Fibroblast of mammary gland (primary cell): ENCODE measurements around the gene AVPR1B.
A peak's percentile ranks its signal among the peaks of the same experiment; 100 is the strongest.

Experiments
- DNase-seq: peaks from one replicate; pipeline ENCODE4 v3.0.0-alpha.2; 2010; ENCODE audit warnings: low read depth
- H3K4me3 ChIP-seq: 2 replicates; pipeline ENCODE4 v1.5.1; 2011; ENCODE audit warnings: low read depth, mild to moderate bottlenecking, low read length, moderate library complexity; ENCODE audit not compliant: control insufficient read depth
- TF ChIP-seq, protein P1 (sequence below): conservative IDR thresholded peaks from 2 replicates; pipeline ENCODE4 v1.5.1; 2011; ENCODE audit warnings: low read depth, low read length, inconsistent platforms; ENCODE audit not compliant: control insufficient read depth, insufficient read depth

AVPR1B gene

DNA sequence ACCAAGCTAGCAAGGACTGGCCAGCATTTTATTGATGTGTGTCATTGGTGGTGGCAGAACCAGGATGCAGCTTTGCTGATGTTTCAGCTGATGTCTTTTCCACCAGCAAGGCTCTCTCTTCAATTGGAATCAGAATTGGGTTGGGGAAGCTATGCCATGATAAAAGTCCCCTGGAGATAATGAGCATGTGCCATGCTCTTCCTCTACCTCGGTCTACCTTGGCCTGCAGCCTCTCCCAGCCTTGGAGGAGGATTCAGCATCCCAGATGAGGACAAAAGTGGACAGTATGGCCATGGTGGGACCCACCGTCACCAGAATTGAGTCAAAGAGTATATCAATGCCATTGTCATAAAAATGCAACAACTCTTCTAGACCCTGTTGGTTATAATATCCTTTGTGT, 8.6 kb downstream of the AVPR1B start:
- TF ChIP-seq, protein P1, sequence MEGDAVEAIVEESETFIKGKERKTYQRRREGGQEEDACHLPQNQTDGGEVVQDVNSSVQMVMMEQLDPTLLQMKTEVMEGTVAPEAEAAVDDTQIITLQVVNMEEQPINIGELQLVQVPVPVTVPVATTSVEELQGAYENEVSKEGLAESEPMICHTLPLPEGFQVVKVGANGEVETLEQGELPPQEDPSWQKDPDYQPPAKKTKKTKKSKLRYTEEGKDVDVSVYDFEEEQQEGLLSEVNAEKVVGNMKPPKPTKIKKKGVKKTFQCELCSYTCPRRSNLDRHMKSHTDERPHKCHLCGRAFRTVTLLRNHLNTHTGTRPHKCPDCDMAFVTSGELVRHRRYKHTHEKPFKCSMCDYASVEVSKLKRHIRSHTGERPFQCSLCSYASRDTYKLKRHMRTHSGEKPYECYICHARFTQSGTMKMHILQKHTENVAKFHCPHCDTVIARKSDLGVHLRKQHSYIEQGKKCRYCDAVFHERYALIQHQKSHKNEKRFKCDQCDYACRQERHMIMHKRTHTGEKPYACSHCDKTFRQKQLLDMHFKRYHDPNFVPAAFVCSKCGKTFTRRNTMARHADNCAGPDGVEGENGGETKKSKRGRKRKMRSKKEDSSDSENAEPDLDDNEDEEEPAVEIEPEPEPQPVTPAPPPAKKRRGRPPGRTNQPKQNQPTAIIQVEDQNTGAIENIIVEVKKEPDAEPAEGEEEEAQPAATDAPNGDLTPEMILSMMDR = no peak
- no peak overlapping the region for H3K4me3 ChIP-seq
- DNase-seq = no peak

DNA sequence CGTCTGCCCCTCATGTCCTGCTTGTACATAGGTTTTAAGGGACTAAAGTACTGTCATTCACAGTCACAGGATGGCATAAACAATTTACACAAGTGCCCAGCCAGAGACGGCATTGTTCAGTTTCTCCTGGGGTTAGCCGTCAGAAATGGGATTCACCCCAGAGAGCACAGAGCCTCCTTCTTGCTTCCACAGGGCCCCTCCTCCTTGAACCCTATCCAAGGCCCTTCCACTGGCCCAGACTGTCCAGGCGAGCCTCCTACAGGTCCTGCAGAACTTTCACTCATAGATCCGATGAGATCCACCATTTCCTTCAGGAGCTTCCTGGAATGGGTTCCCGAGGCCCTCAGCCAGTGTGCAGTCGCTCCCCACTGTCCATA, 10.0 kb downstream of the AVPR1B start:
- no peak overlapping the region for H3K4me3 ChIP-seq
- DNase-seq = no peak
- TF ChIP-seq, protein P1 = no peak

DNA sequence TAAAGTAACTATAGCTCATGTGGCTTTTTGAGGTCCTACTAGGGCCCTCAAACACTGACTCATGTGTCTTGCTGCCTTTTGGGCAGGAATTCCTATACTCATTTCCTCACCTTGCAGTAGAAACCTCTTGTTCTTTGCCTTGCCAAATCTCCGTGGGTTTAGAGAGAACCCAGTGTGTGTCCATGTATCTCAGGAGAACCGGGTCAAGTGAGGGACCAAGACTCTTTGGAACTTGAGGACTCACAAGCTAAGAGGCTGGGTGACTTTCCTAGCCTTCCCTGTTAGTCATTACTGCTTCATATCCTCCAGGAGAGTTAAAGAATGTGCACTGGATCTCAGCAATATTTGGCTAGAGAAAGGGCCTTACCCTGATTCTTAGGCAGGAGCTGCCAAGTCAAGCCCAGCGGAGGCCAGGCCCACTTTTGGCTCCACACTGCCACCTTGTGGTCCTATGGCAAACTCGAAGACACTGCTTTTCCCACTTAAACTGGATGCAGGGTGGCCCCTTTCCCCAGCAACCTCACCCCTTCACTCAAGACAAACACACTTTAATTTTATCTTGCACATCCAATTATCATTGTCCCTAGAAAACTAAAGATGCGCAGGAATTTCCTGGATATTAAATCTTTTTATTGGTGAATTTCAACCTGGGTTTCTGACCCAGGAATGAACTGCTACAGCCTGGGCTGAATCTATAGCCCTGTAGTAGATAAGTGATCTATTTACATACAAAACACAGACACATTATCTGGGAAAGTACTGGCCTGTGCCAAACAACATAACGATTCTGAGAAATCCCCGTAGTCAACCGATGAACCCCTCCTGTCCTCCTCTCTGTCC, 10.6 kb downstream of the AVPR1B start:
- TF ChIP-seq, protein P1 = peak; percentile 93
- DNase-seq = peak; percentile 83

DNA sequence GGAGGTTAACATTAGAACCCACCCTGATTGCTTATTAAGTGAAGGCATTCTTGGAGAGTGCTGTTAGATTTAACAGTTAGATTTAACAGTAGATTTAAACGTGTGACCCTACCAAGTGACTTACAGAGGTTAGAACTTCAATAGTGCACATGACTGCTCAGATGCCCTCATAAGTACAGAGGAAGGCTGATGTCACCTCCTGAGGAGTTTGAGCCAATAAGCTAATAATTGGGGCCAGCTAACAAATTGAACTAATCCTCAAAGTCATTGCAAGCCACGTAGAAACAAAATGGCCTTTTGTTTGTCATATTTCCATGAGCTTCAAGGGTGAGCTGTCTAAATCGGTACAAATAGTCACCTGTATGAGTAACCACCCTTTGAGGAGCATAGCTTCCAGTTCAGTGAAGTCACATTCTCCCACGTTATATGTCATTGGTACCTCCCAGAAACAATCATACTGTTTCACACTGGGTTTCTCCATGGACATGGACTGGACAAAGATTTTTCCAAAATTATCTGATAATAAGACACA, 11.7 kb downstream of the AVPR1B start:
- DNase-seq = no peak
- TF ChIP-seq, protein P1 = no peak
- no peak overlapping the region for H3K4me3 ChIP-seq

More for the DNA sequence above, 10.6 kb downstream of the AVPR1B start:
- H3K4me3 ChIP-seq = no peak overlapping the region

DNA sequence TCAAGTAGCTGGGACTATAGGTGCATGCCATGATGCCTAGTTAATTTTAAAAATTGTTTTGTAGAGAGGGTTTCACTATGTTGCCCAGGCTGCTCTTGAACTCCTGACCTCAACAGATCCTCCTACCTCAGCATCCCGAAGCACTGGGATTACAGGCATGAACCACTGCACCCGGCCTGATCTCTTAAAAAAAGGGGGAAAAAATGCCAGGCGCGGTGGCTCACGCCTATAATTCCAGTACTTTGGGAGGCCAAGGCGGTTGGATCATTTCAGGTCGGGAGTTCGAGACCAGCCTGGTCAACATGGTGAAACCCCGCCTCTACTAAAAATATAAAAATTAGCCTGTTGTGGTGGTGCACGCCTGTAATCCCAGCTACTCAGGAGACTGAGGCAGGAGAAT, 13.2 kb downstream of the AVPR1B start:
- DNase-seq = no peak
- H3K4me3 ChIP-seq = no peak overlapping the region
- TF ChIP-seq, protein P1 = no peak

DNA sequence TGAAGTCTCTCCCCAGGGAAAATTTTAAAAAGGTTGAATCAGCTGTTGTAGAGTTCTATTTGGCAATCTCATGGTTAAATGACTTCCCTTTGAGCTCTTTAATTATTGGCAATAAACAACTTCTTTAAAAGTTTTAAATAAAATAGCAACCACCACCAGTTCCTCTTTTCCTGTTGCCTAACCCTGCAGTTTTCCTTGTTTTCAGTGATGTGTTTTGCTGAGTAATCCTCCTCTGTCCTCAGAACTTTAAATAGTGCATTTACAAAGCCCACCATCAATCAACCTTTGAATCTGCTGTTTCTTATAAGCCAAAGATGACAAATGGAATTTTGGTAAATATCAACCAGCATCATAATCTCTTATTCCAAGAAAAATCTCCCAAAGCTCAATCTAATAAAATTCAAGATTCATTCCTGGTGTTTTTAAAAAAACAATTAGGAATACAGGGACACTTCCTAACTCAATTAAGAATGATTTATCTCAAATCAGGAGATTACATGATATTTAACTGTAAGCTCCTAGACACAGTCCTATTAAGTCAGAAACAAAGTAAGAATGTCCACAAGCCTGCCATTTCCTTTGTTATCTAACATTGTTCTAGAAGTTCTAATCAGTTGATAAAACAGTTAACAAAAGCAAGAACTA, 14.8 kb downstream of the AVPR1B start:
- TF ChIP-seq, protein P1 = no peak
- no peak overlapping the region for H3K4me3 ChIP-seq
- DNase-seq = no peak
